ENCODE data around the gene PRDM16.

Gene PRDM16

GRCh38 chr1:3287656-3288160, 218.7 kb downstream of the PRDM16 start:
- no peaks in the 10 kb centered on the region for H3K4me1 ChIP-seq (ENCODE audit: insufficient read depth, low read length, poor library complexity, severe bottlenecking)

GRCh38 chr1:3289502-3289901, 220.5 kb downstream of the PRDM16 start:
- Histone ChIP-seq H3K4me2 (ENCODE audit: low read depth, low read length, poor library complexity, severe bottlenecking) (no peak overlapping the region), H2AFZ (ENCODE audit: low read length) (no peak overlapping the region), H3K36me3 (ENCODE audit: insufficient read depth, low read length) (no peaks in the 10 kb centered on the region), H3K27me3 (ENCODE audit: insufficient read depth, low read length, poor library complexity, severe bottlenecking) (no peaks in the 10 kb centered on the region), H3K79me2 (ENCODE audit: insufficient read depth, low read length) (no peaks in the 10 kb centered on the region), H3K9me2 (replicated peaks; ENCODE audit: low read depth, low read length) (no peaks in the 10 kb centered on the region), H3K9ac (ENCODE audit: low read depth, low read length, poor library complexity, severe bottlenecking) (no peak overlapping the region), H3F3A (ENCODE audit: low read depth) (no peaks in the 10 kb centered on the region), H3K4me3 (ENCODE audit: low read length, poor library complexity, severe bottlenecking) (no peak overlapping the region), H4K20me1 (ENCODE audit: insufficient read depth, low read length, poor library complexity, severe bottlenecking) (no peaks in the 10 kb centered on the region), H3K9me3 (ENCODE audit: insufficient read depth, low read depth, low read length) (no peaks in the 10 kb centered on the region), H3K4me1 (ENCODE audit: insufficient read depth, low read length, poor library complexity, severe bottlenecking) (no peaks in the 10 kb centered on the region)
- TF ChIP-seq CTCF (conservative IDR thresholded peaks at IDR 0.05; ENCODE audit: low read length), result no peak
- TF ChIP-seq EZH2phosphoT487 (IDR thresholded peaks at IDR 0.05; ENCODE audit: borderline replicate concordance), result no peak

More at GRCh38 chr1:3287656-3288160, 218.7 kb downstream of the PRDM16 start:
- H2AFZ ChIP-seq (ENCODE audit: low read length), result no peak overlapping the region
- no peak overlapping the region for H3K4me2 ChIP-seq (ENCODE audit: low read depth, low read length, poor library complexity, severe bottlenecking)
- H3K36me3 ChIP-seq (ENCODE audit: insufficient read depth, low read length), result no peaks in the 10 kb centered on the region
- H3K4me3 ChIP-seq (ENCODE audit: low read length, poor library complexity, severe bottlenecking), result no peak overlapping the region
- H3K79me2 ChIP-seq (ENCODE audit: insufficient read depth, low read length), result no peaks in the 10 kb centered on the region
- H3K9me2 ChIP-seq (replicated peaks; ENCODE audit: low read depth, low read length), result no peaks in the 10 kb centered on the region
- no peak for TF ChIP-seq EZH2phosphoT487 (IDR thresholded peaks at IDR 0.05; ENCODE audit: borderline replicate concordance)
- no peak for TF ChIP-seq CTCF (conservative IDR thresholded peaks at IDR 0.05; ENCODE audit: low read length)
- H3F3A ChIP-seq (ENCODE audit: low read depth), result no peaks in the 10 kb centered on the region
- no peak overlapping the region for H3K9ac ChIP-seq (ENCODE audit: low read depth, low read length, poor library complexity, severe bottlenecking)
- H4K20me1 ChIP-seq (ENCODE audit: insufficient read depth, low read length, poor library complexity, severe bottlenecking), result no peaks in the 10 kb centered on the region
- H3K27me3 ChIP-seq (ENCODE audit: insufficient read depth, low read length, poor library complexity, severe bottlenecking), result no peaks in the 10 kb centered on the region
- H3K9me3 ChIP-seq (ENCODE audit: insufficient read depth, low read depth, low read length), result no peaks in the 10 kb centered on the region

- no peaks in the 10 kb centered on the region for H3K9me2 ChIP-seq (replicated peaks; ENCODE audit: low read depth, low read length)
- no peak overlapping the region for H3K9ac ChIP-seq (ENCODE audit: low read depth, low read length, poor library complexity, severe bottlenecking)
- H3K4me1 ChIP-seq (ENCODE audit: insufficient read depth, low read length, poor library complexity, severe bottlenecking), result no peaks in the 10 kb centered on the region
- no peaks in the 10 kb centered on the region for H4K20me1 ChIP-seq (ENCODE audit: insufficient read depth, low read length, poor library complexity, severe bottlenecking)
- H3K36me3 ChIP-seq (ENCODE audit: insufficient read depth, low read length), result no peaks in the 10 kb centered on the region
- no peak overlapping the region for H2AFZ ChIP-seq (ENCODE audit: low read length)
- no peaks in the 10 kb centered on the region for H3F3A ChIP-seq (ENCODE audit: low read depth)
- no peaks in the 10 kb centered on the region for H3K27me3 ChIP-seq (ENCODE audit: insufficient read depth, low read length, poor library complexity, severe bottlenecking)
- no peak overlapping the region for H3K4me2 ChIP-seq (ENCODE audit: low read depth, low read length, poor library complexity, severe bottlenecking)
- H3K79me2 ChIP-seq (ENCODE audit: insufficient read depth, low read length), result no peaks in the 10 kb centered on the region
- H3K4me3 ChIP-seq (ENCODE audit: low read length, poor library complexity, severe bottlenecking), result no peak overlapping the region
- no peaks in the 10 kb centered on the region for H3K9me3 ChIP-seq (ENCODE audit: insufficient read depth, low read depth, low read length)
- no peak for TF ChIP-seq EZH2phosphoT487 (IDR thresholded peaks at IDR 0.05; ENCODE audit: borderline replicate concordance)
- TF ChIP-seq CTCF (conservative IDR thresholded peaks at IDR 0.05; ENCODE audit: low read length), result no peak
These were observed 221.4 kb downstream of the PRDM16 start for GRCh38 chr1:3290438-3290837.
